Measurements from ENCODE around the gene MEF2B. TPM values are rescaled to one million over a fixed set of nuclear protein-coding genes. Genes with fewer than 3 reads are reported as not detected.

Gene MEF2B
- total RNA-seq, 3 donors from 2014 or later = 1.5 to 3.0 (median 2.5) TPM

GRCh38 chr19:19191768-19192077 lies 21.7 kb upstream of the MEF2B start:
- no peak for TF ChIP-seq CTCF (IDR thresholded peaks at IDR 0.05)
- H3K4me1 ChIP-seq (ENCODE audit: low read depth) = peaks cover 32% of the 10 kb centered on the region
- ATAC-seq (no peak), DNase-seq (no peak)
- intact Hi-C loops (cut with DNase I, micrococcal nuclease) = no loop called here
- no peaks in the 10 kb centered on the region for H3K9me3 ChIP-seq
- H3K36me3 ChIP-seq (ENCODE audit: low read depth) = no peaks in the 10 kb centered on the region
- H3K4me3 ChIP-seq = peak overlapping the region; percentile 74

GRCh38 chr19:19186742-19187141 lies 16.7 kb upstream of the MEF2B start:
- Histone ChIP-seq H3K4me1 (ENCODE audit: low read depth) (peaks cover 17% of the 10 kb centered on the region), H3K4me3 (no peak overlapping the region), H3K9me3 (no peaks in the 10 kb centered on the region), H3K36me3 (ENCODE audit: low read depth) (no peaks in the 10 kb centered on the region)
- ATAC-seq (no peak), DNase-seq (no peak)
- intact Hi-C loops (cut with DNase I, micrococcal nuclease) = no loop called here
- TF ChIP-seq CTCF (IDR thresholded peaks at IDR 0.05) = no peak

- intact Hi-C loops (cut with DNase I, micrococcal nuclease) = no loop called here
Measured at GRCh38 chr19:19185853-19186740, 16.0 kb upstream of the MEF2B start.

GRCh38 chr19:19181488-19181998 lies 11.5 kb upstream of the MEF2B start:
- no peak for TF ChIP-seq CTCF (IDR thresholded peaks at IDR 0.05)
- Histone ChIP-seq H3K36me3 (ENCODE audit: low read depth) (no peaks in the 10 kb centered on the region), H3K4me3 (no peak overlapping the region), H3K9me3 (no peaks in the 10 kb centered on the region), H3K4me1 (ENCODE audit: low read depth) (no peaks in the 10 kb centered on the region)
- intact Hi-C loops (cut with DNase I, micrococcal nuclease) = no loop called here
- no peak for DNase-seq
- ATAC-seq = no peak

More at GRCh38 chr19:19185853-19186740, 16.0 kb upstream of the MEF2B start:
- H3K36me3 ChIP-seq (ENCODE audit: low read depth) = no peaks in the 10 kb centered on the region
- H3K9me3 ChIP-seq = no peaks in the 10 kb centered on the region
- H3K4me1 ChIP-seq (ENCODE audit: low read depth) = peaks cover 15% of the 10 kb centered on the region
- peak; percentile 67 for TF ChIP-seq CTCF (IDR thresholded peaks at IDR 0.05)
- ATAC-seq (peak; percentile 91), DNase-seq (peak in 2 of 3 donors; percentile 50 to 54)
- H3K4me3 ChIP-seq = no peak overlapping the region

- intact Hi-C loops (cut with DNase I, micrococcal nuclease) = no loop called here
- DNase-seq (no peak), ATAC-seq (no peak)
- Histone ChIP-seq H3K36me3 (ENCODE audit: low read depth) (no peaks in the 10 kb centered on the region), H3K4me3 (no peak overlapping the region), H3K9me3 (no peaks in the 10 kb centered on the region), H3K4me1 (ENCODE audit: low read depth) (no peaks in the 10 kb centered on the region)
- no peak for TF ChIP-seq CTCF (IDR thresholded peaks at IDR 0.05)
Measured at GRCh38 chr19:19179548-19180441, 9.7 kb upstream of the MEF2B start.

All from mucosa of descending colon (tissue), 3 donors.